ENCODE measurements around the gene BORCS6.

DNA sequence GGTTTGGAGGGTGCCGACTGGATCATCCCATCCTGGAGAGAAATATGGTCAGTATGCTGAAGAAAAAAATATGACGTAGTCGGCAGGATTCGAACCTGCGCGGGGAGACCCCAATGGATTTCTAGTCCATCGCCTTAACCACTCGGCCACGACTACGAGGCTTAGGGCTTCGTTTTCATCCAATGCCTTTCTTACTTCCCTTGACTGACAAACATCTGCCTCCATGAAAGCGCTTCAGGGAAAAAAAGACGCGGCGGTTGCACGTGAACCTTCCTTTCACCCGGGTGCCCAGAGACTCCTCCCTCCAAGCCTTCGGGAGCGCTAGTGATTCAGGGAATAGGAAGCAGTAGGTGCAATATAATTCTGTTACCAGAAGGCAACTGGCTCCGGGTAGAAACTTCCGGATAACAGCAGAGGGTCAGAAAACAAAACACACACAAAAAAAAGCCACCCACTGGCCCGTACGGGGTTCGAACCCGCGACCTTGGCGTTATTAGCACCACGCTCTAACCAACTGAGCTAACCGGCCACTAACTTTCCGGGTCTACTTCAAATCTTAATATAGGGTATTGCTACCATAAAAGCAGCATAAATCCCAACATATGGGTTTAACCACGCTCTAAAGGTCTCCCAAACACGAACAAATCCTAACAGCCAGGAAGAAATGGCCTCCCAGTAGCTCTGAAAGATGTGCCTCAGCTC lies 36.7 kb upstream of the BORCS6 start:
- 0 out of 2 replicates have a peak, but pooled peaks have one; percentile 8 for TF ChIP-seq GATA2 (IDR thresholded peaks at IDR 0.05; ENCODE audit: low read depth, low read length)
- no peak for TF ChIP-seq GATA3 (IDR thresholded peaks at IDR 0.05; ENCODE audit: low read depth, low read length)

All from SH-SY5Y (cell line).